Measurements from ENCODE around the gene ST7. TPM values are rescaled to one million over a fixed set of nuclear protein-coding genes. Genes with fewer than 3 reads are reported as not detected.

ST7 gene
- total RNA-seq, 1 donor from 2014 or later, result 8.3 TPM

DNA sequence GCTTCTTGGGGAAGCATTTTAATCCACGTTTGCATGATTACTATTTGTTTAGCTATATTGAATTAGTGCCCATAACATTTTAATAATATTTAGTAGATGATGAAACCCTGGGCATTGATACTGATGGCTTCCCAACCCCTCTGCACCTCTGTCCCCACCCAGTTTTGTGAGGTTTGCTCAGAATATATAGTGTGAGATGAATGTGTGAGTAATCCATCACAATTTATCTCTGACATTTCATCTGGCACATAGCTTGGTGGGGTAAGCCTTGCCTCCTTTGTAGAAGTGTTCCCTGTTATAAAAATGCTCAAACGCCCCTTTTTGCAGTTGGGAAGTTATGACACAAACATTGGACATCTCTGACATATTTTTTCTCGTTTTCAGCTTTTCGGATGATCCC is 265.4 kb downstream of the ST7 start:
- DNase-seq (no peak), ATAC-seq (ENCODE audit: low read depth) (no peak)
- Mint-ChIP-seq H3K4me3 (no peak overlapping the region), H3K36me3 (ENCODE audit: low read depth) (no peaks in the 10 kb centered on the region), H3K27ac (no peak overlapping the region), H3K27me3 (no peaks in the 10 kb centered on the region), H3K4me1 (no peaks in the 10 kb centered on the region), H3K9me3 (no peaks in the 10 kb centered on the region)
- TF ChIP-seq, protein P1, sequence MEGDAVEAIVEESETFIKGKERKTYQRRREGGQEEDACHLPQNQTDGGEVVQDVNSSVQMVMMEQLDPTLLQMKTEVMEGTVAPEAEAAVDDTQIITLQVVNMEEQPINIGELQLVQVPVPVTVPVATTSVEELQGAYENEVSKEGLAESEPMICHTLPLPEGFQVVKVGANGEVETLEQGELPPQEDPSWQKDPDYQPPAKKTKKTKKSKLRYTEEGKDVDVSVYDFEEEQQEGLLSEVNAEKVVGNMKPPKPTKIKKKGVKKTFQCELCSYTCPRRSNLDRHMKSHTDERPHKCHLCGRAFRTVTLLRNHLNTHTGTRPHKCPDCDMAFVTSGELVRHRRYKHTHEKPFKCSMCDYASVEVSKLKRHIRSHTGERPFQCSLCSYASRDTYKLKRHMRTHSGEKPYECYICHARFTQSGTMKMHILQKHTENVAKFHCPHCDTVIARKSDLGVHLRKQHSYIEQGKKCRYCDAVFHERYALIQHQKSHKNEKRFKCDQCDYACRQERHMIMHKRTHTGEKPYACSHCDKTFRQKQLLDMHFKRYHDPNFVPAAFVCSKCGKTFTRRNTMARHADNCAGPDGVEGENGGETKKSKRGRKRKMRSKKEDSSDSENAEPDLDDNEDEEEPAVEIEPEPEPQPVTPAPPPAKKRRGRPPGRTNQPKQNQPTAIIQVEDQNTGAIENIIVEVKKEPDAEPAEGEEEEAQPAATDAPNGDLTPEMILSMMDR (IDR thresholded peaks at IDR 0.05), result no peak
- intact Hi-C loops (cut with micrococcal nuclease), result no loop called here
- ChIA-PET POLR2A (no interaction called here), CTCF (no interaction called here)

DNA sequence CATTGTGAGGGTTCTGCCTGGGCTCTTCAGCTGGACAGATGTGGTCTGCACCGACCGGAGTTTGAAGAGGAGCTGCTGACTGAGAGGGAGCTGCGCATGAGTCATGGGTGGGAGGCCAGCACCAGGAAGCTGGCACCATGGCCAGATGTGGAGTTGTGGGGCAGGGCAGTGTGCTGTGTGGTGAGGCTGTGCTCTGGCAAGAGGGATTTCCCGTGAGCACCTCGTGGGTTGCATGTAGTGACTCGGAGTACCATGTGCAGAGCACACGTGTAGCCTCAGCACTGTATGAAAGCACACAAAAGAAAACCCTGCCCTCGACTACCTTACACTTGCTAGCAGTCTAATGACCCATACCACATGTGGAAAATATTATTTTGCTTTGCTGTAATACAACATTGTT is 266.2 kb downstream of the ST7 start:
- POLR2A ChIA-PET, result no interaction called here
- intact Hi-C loops (cut with micrococcal nuclease), result no loop called here
- DNase-seq (no peak), ATAC-seq (ENCODE audit: low read depth) (no peak)
- Mint-ChIP-seq H3K9me3 (no peaks in the 10 kb centered on the region), H3K4me1 (no peaks in the 10 kb centered on the region), H3K27me3 (no peaks in the 10 kb centered on the region), H3K27ac (no peak overlapping the region), H3K36me3 (ENCODE audit: low read depth) (no peaks in the 10 kb centered on the region), H3K4me3 (no peak overlapping the region)
- TF ChIP-seq, protein P1 (IDR thresholded peaks at IDR 0.05), result no peak
- CTCF ChIA-PET, result no interaction called here

DNA sequence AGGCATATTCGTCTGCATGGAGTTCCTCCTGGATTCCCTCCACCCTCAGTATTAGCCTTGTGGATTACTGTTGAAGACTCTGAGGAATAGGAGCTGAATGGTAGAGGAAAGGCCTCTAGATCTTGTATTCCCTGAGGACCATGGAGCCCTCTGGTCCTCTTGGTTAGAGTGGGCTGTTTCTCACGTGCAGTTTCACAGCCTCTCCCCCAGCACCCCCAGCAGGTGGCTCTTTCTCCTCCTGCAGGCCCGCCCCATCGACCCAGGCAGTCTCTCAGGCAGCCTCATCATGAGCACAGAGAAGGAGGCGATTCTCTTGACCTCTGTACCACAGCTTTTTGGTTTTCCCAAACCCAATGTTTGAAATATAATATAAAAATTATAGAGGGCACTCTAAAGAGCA is 267.5 kb downstream of the ST7 start:
- CTCF ChIA-PET, result no interaction called here
- Mint-ChIP-seq H3K27ac (no peak overlapping the region), H3K9me3 (no peaks in the 10 kb centered on the region), H3K4me3 (no peak overlapping the region), H3K4me1 (no peaks in the 10 kb centered on the region), H3K27me3 (no peaks in the 10 kb centered on the region), H3K36me3 (ENCODE audit: low read depth) (no peaks in the 10 kb centered on the region)
- TF ChIP-seq, protein P1 (IDR thresholded peaks at IDR 0.05), result no peak
- intact Hi-C loops (cut with micrococcal nuclease), result no loop called here
- ATAC-seq (ENCODE audit: low read depth), result no peak
- DNase-seq, result no peak
- POLR2A ChIA-PET, result no interaction called here

DNA sequence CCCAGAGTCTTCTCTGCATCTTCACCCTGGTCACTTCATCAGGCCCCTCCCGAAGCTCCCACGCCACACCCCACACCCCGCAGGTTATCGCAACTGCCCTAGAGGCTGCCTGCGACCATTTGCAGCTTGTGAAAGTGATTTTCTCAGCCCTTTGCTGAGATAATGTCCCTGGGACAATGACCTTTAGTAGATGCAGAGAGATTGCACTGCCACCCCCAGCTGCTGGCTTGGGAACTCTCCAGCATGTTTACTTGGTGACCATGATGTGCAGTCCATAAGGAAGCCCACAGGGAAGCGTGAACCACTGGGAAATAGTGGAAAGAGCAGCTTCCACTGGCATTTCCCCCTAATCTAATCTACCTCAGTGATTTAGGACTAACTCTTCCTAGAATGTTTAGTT is 272.2 kb downstream of the ST7 start:
- no peaks in the 10 kb centered on the region for H3K27me3 Mint-ChIP-seq
- ATAC-seq (ENCODE audit: low read depth), result no peak
- no peak overlapping the region for H3K4me3 Mint-ChIP-seq
- no peaks in the 10 kb centered on the region for H3K36me3 Mint-ChIP-seq (ENCODE audit: low read depth)
- TF ChIP-seq, protein P1 (IDR thresholded peaks at IDR 0.05), result no peak
- no peaks in the 10 kb centered on the region for H3K4me1 Mint-ChIP-seq
- no peak overlapping the region for H3K27ac Mint-ChIP-seq
- intact Hi-C loops (cut with micrococcal nuclease), result no loop called here
- ChIA-PET POLR2A (no interaction called here), CTCF (no interaction called here)
- H3K9me3 Mint-ChIP-seq, result no peaks in the 10 kb centered on the region
- no peak for DNase-seq

DNA sequence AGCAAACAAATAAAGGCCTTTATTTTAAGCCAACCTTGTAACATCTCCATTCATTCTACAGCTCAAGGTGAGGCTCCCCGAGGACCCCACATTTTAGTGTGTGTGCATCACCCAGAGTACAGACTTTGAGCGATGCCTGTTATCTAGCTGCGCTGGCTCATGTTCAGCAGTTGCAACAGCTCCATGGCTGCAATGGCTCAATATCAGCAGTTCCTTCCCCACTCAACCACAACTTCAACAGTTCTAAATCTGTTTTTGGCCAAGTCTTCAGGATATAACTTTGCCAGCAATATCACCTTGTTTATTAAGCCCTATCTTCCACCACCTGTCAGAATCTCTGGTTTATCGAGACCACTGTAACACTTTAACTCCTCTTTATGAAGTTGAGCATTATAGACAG is 273.8 kb downstream of the ST7 start:
- ChIA-PET POLR2A (no interaction called here), CTCF (no interaction called here)
- H3K27me3 Mint-ChIP-seq, result no peaks in the 10 kb centered on the region
- TF ChIP-seq, protein P1 (IDR thresholded peaks at IDR 0.05), result no peak
- H3K36me3 Mint-ChIP-seq (ENCODE audit: low read depth), result no peaks in the 10 kb centered on the region
- ATAC-seq (ENCODE audit: low read depth) (no peak), DNase-seq (no peak)
- H3K4me3 Mint-ChIP-seq, result no peak overlapping the region
- intact Hi-C loops (cut with micrococcal nuclease), result no loop called here
- H3K4me1 Mint-ChIP-seq, result no peaks in the 10 kb centered on the region
- H3K27ac Mint-ChIP-seq, result no peak overlapping the region
- no peaks in the 10 kb centered on the region for H3K9me3 Mint-ChIP-seq
